B cell (primary cell): Measurements from ENCODE around the gene ADGRA1.

ENCODE experiments used
- EZH2 ChIP-seq: IDR thresholded peaks from 2 replicates; pipeline ENCODE4 v1.6.1; 2012; ENCODE audit warnings: borderline replicate concordance, low read depth, mild to moderate bottlenecking, moderate library complexity, low read length; ENCODE audit not compliant: insufficient read depth, poor library complexity, severe bottlenecking
- TF ChIP-seq, protein P1 (sequence below): fragments of 200-600 bp; IDR thresholded peaks from one replicate; pipeline ENCODE4 v1.8.0; 2022; ENCODE audit warnings: antibody characterized with exemption, mild to moderate bottlenecking

DNA sequence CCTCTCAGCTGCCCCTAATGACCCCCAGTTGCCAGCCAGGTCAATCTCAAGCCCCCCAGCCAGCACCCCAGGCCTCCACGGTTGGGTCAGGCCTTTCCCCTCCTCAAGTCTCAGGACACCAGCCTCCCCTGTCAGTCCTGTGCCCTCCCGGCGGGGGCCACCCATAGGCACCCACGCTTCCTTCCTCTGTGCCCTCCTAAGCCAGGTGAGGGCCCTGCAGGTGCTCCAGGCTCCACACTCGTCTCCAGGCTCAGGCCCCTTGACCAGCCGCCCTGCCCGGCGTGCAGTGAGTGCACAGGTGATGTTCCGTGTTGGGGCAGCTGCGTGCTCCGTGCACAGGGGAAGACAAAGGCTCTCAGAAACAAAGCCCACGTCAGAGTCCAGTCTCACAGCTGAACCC, 26.8 kb upstream of the ADGRA1 start:
- no peak for TF ChIP-seq EZH2
- TF ChIP-seq, protein P1, sequence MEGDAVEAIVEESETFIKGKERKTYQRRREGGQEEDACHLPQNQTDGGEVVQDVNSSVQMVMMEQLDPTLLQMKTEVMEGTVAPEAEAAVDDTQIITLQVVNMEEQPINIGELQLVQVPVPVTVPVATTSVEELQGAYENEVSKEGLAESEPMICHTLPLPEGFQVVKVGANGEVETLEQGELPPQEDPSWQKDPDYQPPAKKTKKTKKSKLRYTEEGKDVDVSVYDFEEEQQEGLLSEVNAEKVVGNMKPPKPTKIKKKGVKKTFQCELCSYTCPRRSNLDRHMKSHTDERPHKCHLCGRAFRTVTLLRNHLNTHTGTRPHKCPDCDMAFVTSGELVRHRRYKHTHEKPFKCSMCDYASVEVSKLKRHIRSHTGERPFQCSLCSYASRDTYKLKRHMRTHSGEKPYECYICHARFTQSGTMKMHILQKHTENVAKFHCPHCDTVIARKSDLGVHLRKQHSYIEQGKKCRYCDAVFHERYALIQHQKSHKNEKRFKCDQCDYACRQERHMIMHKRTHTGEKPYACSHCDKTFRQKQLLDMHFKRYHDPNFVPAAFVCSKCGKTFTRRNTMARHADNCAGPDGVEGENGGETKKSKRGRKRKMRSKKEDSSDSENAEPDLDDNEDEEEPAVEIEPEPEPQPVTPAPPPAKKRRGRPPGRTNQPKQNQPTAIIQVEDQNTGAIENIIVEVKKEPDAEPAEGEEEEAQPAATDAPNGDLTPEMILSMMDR, result no peak
